ENCODE measurements around the gene SLC66A3. TPM values are rescaled to one million over a fixed set of nuclear protein-coding genes. Genes with fewer than 3 reads are reported as not detected.

Gene SLC66A3
- total and polyA plus RNA-seq, 2 donors (not counting 1 experiment from before 2014, with no cell fraction given) = 23.7 to 32.4 TPM

DNA sequence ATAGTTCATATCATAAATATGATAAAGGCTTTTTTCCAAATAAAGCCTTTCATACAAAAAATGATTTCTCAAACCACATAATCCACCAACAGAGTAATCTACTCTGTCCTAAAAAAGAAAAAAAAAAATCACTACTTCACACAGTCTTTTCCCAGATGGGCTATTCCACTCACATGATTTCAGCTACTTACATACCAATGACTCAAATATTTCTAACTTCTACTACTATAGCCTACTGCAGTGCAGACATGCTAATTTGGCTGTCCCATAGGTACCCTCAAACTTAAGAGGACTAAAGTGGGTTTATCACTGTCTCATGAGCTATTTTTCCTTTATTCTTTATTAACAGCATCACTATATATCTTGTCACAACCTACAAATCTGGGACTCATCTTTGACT, 57.4 kb downstream of the SLC66A3 start:
- CTCF ChIA-PET = interaction anchor here (1.6 kb wide), 1 partner anchor 80 kb away, joined by 5 read pairs; a partner anchor contains a TSS
- DNase-seq (no peak), ATAC-seq (ENCODE audit: low read depth) (no peak)
- Mint-ChIP-seq H3K4me3 (no peak overlapping the region), H3K27me3 (no peaks in the 10 kb centered on the region), H3K4me1 (no peaks in the 10 kb centered on the region), H3K27ac (no peak overlapping the region), H3K9me3 (ENCODE audit: insufficient read depth) (no peaks in the 10 kb centered on the region)
- H3K9ac ChIP-seq (ENCODE audit: low read length) = no peak overlapping the region
- intact Hi-C loops (cut with micrococcal nuclease) = no loop called here
- H3K27me3 ChIP-seq (replicated peaks in 1 of 4; ENCODE audit: control extremely low read depth in 1 of 4, control insufficient read depth in 3 of 4, insufficient read depth in 4 of 4, low read length in 3 of 4) = no peaks in the 10 kb centered on the region
- POLR2A ChIA-PET = no interaction called here
- no peaks in the 10 kb centered on the region for H4K20me1 ChIP-seq (ENCODE audit: control insufficient read depth, insufficient read depth, low read length, poor library complexity, severe bottlenecking)
- no peak overlapping the region for H3K27ac ChIP-seq (ENCODE audit: low read length in 2 of 2)
- no peak for TF ChIP-seq CTCF (IDR thresholded peaks at IDR 0.05)
- no peaks in the 10 kb centered on the region for H3K9me3 ChIP-seq (ENCODE audit: control extremely low read depth in 1 of 3, control insufficient read depth in 2 of 3, insufficient read depth in 1 of 3, low read length in 2 of 3)
- H3K36me3 ChIP-seq (replicated peaks in 1 of 2; ENCODE audit: control extremely low read depth in 1 of 2, control insufficient read depth in 1 of 2, extremely low read depth in 1 of 2, insufficient read depth in 2 of 2, low read length in 1 of 2) = peaks cover 2 to 39% of the 10 kb centered on the region in 2 experiments
- no peak overlapping the region for H3K4me2 ChIP-seq (replicated peaks; ENCODE audit: low read depth, low read length, poor library complexity, severe bottlenecking)
- no peaks in the 10 kb centered on the region for H3K79me2 ChIP-seq (ENCODE audit: control insufficient read depth, insufficient read depth, low read length)
- no peaks in the 10 kb centered on the region for H3K4me1 ChIP-seq (ENCODE audit: control insufficient read depth in 2 of 2, insufficient read depth in 2 of 2, low read length in 2 of 2)
- no peak overlapping the region for H3K4me3 ChIP-seq (ENCODE audit: control extremely low read depth in 1 of 5, extremely low read depth in 1 of 5, insufficient read depth in 1 of 5, low read depth in 2 of 5, low read length in 4 of 5)
- H2AFZ ChIP-seq (ENCODE audit: insufficient read depth, low read depth, low read length, poor library complexity, severe bottlenecking) = no peak overlapping the region

DNA sequence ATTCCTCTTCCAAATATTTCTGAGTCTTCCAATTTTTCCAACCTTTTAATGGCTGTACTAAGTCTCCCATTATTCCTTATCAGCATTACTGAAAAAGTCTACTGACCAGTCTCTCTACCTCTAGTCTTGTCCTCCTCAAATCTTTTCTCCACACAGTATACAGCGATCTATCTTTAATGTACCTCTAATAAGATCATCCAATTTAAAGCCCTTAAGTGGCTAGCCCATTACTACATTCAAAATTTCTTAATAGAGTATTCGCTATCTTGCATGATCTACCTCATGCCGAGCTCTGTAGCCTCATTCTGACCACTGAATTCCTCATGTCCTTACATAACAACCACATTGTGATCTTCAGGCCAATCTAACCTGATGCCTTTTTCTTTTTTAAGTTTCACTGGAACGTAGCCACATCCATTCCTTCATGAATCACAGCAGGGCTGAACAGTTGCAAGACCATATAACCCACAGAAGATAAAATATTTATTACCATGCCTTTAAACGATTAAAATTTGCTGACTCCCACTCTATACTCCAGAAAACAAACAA, 57.9 kb downstream of the SLC66A3 start:
- intact Hi-C loops (cut with micrococcal nuclease) = no loop called here

More for the DNA sequence above, 57.9 kb downstream of the SLC66A3 start:
- 98% methylated on average over 5 of the region's 5 CpGs for WGBS (ENCODE audit: insufficient coverage)
- no peak overlapping the region for H3K27ac Mint-ChIP-seq
- POLR2A ChIA-PET = no interaction called here
- Histone ChIP-seq H3K4me3 (ENCODE audit: control extremely low read depth in 1 of 5, extremely low read depth in 1 of 5, insufficient read depth in 1 of 5, low read depth in 2 of 5, low read length in 4 of 5) (no peak overlapping the region), H2AFZ (ENCODE audit: insufficient read depth, low read depth, low read length, poor library complexity, severe bottlenecking) (no peak overlapping the region), H3K4me2 (replicated peaks; ENCODE audit: low read depth, low read length, poor library complexity, severe bottlenecking) (no peak overlapping the region), H3K4me1 (ENCODE audit: control insufficient read depth in 2 of 2, insufficient read depth in 2 of 2, low read length in 2 of 2) (no peaks in the 10 kb centered on the region), H3K36me3 (replicated peaks in 1 of 2; ENCODE audit: control extremely low read depth in 1 of 2, control insufficient read depth in 1 of 2, extremely low read depth in 1 of 2, insufficient read depth in 2 of 2, low read length in 1 of 2) (peaks cover 2 to 39% of the 10 kb centered on the region in 2 experiments), H3K79me2 (ENCODE audit: control insufficient read depth, insufficient read depth, low read length) (no peaks in the 10 kb centered on the region), H3K9ac (ENCODE audit: low read length) (no peak overlapping the region), H3K9me3 (ENCODE audit: control extremely low read depth in 1 of 3, control insufficient read depth in 2 of 3, insufficient read depth in 1 of 3, low read length in 2 of 3) (no peaks in the 10 kb centered on the region), H3K27ac (ENCODE audit: low read length in 2 of 2) (no peak overlapping the region), H4K20me1 (ENCODE audit: control insufficient read depth, insufficient read depth, low read length, poor library complexity, severe bottlenecking) (no peaks in the 10 kb centered on the region), H3K27me3 (replicated peaks in 1 of 4; ENCODE audit: control extremely low read depth in 1 of 4, control insufficient read depth in 3 of 4, insufficient read depth in 4 of 4, low read length in 3 of 4) (no peaks in the 10 kb centered on the region)
- H3K9me3 Mint-ChIP-seq (ENCODE audit: insufficient read depth) = no peaks in the 10 kb centered on the region
- TF ChIP-seq CTCF (IDR thresholded peaks at IDR 0.05) (no peak), EZH2 (IDR thresholded peaks at IDR 0.05; ENCODE audit: borderline replicate concordance, insufficient read depth, low read depth, low read length, poor library complexity, severe bottlenecking) (no peak)
- CTCF ChIA-PET = interaction anchor here (1.6 kb wide), 1 partner anchor 80 kb away, joined by 5 read pairs; a partner anchor contains a TSS
- H3K4me1 Mint-ChIP-seq = no peaks in the 10 kb centered on the region
- DNase-seq (no peak), ATAC-seq (ENCODE audit: low read depth) (no peak)
- H3K27me3 Mint-ChIP-seq = no peaks in the 10 kb centered on the region
- H3K4me3 Mint-ChIP-seq = no peak overlapping the region

All from B cell (primary cell).